ENCODE data around the gene FBXL15.
A peak's percentile ranks its signal among the peaks of the same experiment; 100 is the strongest.

Gene FBXL15

GRCh38 chr10:102420714-102421506 is at the start of gene FBXL15:
Gene FBXL15 (plus strand): TSS chr10:102420836. CDS start chr10:102421130, 294 bp downstream.
- peak; percentile 90 to 93 for DNase-seq

GRCh38 chr10:102371295-102371694 is 49.3 kb upstream of the FBXL15 start:
- no peak for DNase-seq

GRCh38 chr10:102375250-102375649 is 45.4 kb upstream of the FBXL15 start:
- DNase-seq, result no peak

- no peak for DNase-seq
Measured at GRCh38 chr10:102375867-102376266, 44.8 kb upstream of the FBXL15 start.

- DNase-seq, result no peak
Measured at GRCh38 chr10:102376901-102377300, 43.7 kb upstream of the FBXL15 start.

- no peak for DNase-seq
Measured at GRCh38 chr10:102379383-102379782, 41.3 kb upstream of the FBXL15 start.

GRCh38 chr10:102381983-102382382 is 38.7 kb upstream of the FBXL15 start:
- no peak for DNase-seq

GRCh38 chr10:102382871-102383270 is 37.8 kb upstream of the FBXL15 start:
- no peak for DNase-seq

GRCh38 chr10:102384053-102384452 is 36.6 kb upstream of the FBXL15 start:
- DNase-seq, result peak in 1 of 2 experiments; percentile 39

GRCh38 chr10:102384606-102385429 is 35.8 kb upstream of the FBXL15 start:
- DNase-seq, result no peak

- DNase-seq, result no peak
Measured at GRCh38 chr10:102389894-102390293, 30.7 kb upstream of the FBXL15 start.

- DNase-seq, result no peak
Measured at GRCh38 chr10:102392306-102392705, 28.3 kb upstream of the FBXL15 start.

- DNase-seq, result no peak
Measured at GRCh38 chr10:102393411-102394078, 27.1 kb upstream of the FBXL15 start.

GRCh38 chr10:102394079-102394800 is 26.4 kb upstream of the FBXL15 start:
- peak; percentile 41 to 78 for DNase-seq

GRCh38 chr10:102394801-102395399 is 25.7 kb upstream of the FBXL15 start:
- no peak for DNase-seq

- DNase-seq, result peak in 1 of 2 experiments; percentile 28
Measured at GRCh38 chr10:102395400-102396316, 25.0 kb upstream of the FBXL15 start, which contains the start of gene NFKB2. Gene NFKB2 (plus strand): TSS chr10:102395705. CDS start chr10:102395960, 255 bp downstream.

- no peak for DNase-seq
Measured at GRCh38 chr10:102396317-102396650, 24.4 kb upstream of the FBXL15 start.

- DNase-seq, result no peak
Measured at GRCh38 chr10:102396730-102397151, 23.9 kb upstream of the FBXL15 start.

GRCh38 chr10:102397222-102398171 is 23.1 kb upstream of the FBXL15 start:
- DNase-seq, result no peak

Data from NCI-H1930 (cell line).